ENCODE measurements around the gene GPR25. TPM values are rescaled to one million over a fixed set of nuclear protein-coding genes. Genes with fewer than 3 reads are reported as not detected.
"Not testable (repeated sequence)": the region's sequence is repeated elsewhere in the genome, so short reads cannot be mapped to it uniquely, and the experiment has no call there.

The GPR25 gene
- total RNA-seq, 2 experiments from 2014 or later = 2.7 to 3.3 TPM

GRCh38 chr1:200909757-200910239 is 37.0 kb downstream of the GPR25 start:
- no peak overlapping the region for H3K27ac Mint-ChIP-seq
- no peak overlapping the region for H3K27ac ChIP-seq (ENCODE audit: low read depth in 1 of 2, low read length in 2 of 2)
- H3K9me3 Mint-ChIP-seq = no peaks in the 10 kb centered on the region
- no peaks in the 10 kb centered on the region for H3K36me3 ChIP-seq (ENCODE audit: insufficient read depth, low read length)
- intact Hi-C loops (cut with DNase I, micrococcal nuclease) = no loop called here
- no peak overlapping the region for H3K4me3 Mint-ChIP-seq
- no peak for ATAC-seq (ENCODE audit: poor library complexity)
- peaks cover 19% of the 10 kb centered on the region for H3K4me1 ChIP-seq (ENCODE audit: insufficient read depth, low read length)
- TF ChIP-seq CTCF (IDR thresholded peaks at IDR 0.05) = no peak
- no peaks in the 10 kb centered on the region for H3K36me3 Mint-ChIP-seq (ENCODE audit: low read depth)
- H3K9me3 ChIP-seq (ENCODE audit: control insufficient read depth in 1 of 2, insufficient read depth in 1 of 2, low read length in 2 of 2) = no peaks in the 10 kb centered on the region
- CTCF ChIA-PET = no interaction called here
- POLR2A ChIA-PET = no interaction called here
- H3K27me3 Mint-ChIP-seq = no peaks in the 10 kb centered on the region
- H3K4me1 Mint-ChIP-seq (ENCODE audit: low read depth) = peaks cover 10% of the 10 kb centered on the region
- no peak for DNase-seq
- no peaks in the 10 kb centered on the region for H3K27me3 ChIP-seq (ENCODE audit: control insufficient read depth in 1 of 2, insufficient read depth in 2 of 2, low read length in 2 of 2)
- H3K4me3 ChIP-seq (ENCODE audit: low read length) = no peak overlapping the region

- Mint-ChIP-seq H3K36me3 (ENCODE audit: low read depth) (no peaks in the 10 kb centered on the region), H3K4me3 (no peak overlapping the region)
These were observed 38.6 kb downstream of the GPR25 start for GRCh38 chr1:200911361-200911760.

GRCh38 chr1:200911936-200912335 is 39.2 kb downstream of the GPR25 start:
- DNase-seq; CTCF ChIA-PET; H3K9me3 Mint-ChIP-seq; intact Hi-C loops (cut with DNase I, micrococcal nuclease); H3K27ac ChIP-seq (ENCODE audit: low read depth in 1 of 2, low read length in 2 of 2); H3K27ac Mint-ChIP-seq; POLR2A ChIA-PET; ATAC-seq (ENCODE audit: poor library complexity); H3K27me3 Mint-ChIP-seq; H3K4me1 Mint-ChIP-seq (ENCODE audit: low read depth); H3K36me3 ChIP-seq (ENCODE audit: insufficient read depth, low read length); H3K27me3 ChIP-seq (ENCODE audit: control insufficient read depth in 1 of 2, insufficient read depth in 2 of 2, low read length in 2 of 2); H3K4me3 Mint-ChIP-seq; H3K4me3 ChIP-seq (ENCODE audit: low read length); H3K36me3 Mint-ChIP-seq (ENCODE audit: low read depth); H3K4me1 ChIP-seq (ENCODE audit: insufficient read depth, low read length); H3K9me3 ChIP-seq (ENCODE audit: control insufficient read depth in 1 of 2, insufficient read depth in 1 of 2, low read length in 2 of 2): not testable (repeated sequence)

More at GRCh38 chr1:200911361-200911760, 38.6 kb downstream of the GPR25 start:
- Histone ChIP-seq H3K27me3 (ENCODE audit: control insufficient read depth in 1 of 2, insufficient read depth in 2 of 2, low read length in 2 of 2) (no peaks in the 10 kb centered on the region), H3K36me3 (ENCODE audit: insufficient read depth, low read length) (no peaks in the 10 kb centered on the region), H3K4me1 (ENCODE audit: insufficient read depth, low read length) (peaks cover 4% of the 10 kb centered on the region), H3K27ac (ENCODE audit: low read depth in 1 of 2, low read length in 2 of 2) (no peak overlapping the region), H3K9me3 (ENCODE audit: control insufficient read depth in 1 of 2, insufficient read depth in 1 of 2, low read length in 2 of 2) (no peaks in the 10 kb centered on the region), H3K4me3 (ENCODE audit: low read length) (no peak overlapping the region)
- ATAC-seq (ENCODE audit: poor library complexity) (no peak), DNase-seq (no peak)
- Mint-ChIP-seq H3K4me1 (ENCODE audit: low read depth) (no peaks in the 10 kb centered on the region), H3K9me3 (no peaks in the 10 kb centered on the region), H3K27ac (no peak overlapping the region), H3K27me3 (no peaks in the 10 kb centered on the region)
- no peak for TF ChIP-seq CTCF (IDR thresholded peaks at IDR 0.05)
- intact Hi-C loops (cut with DNase I, micrococcal nuclease) = no loop called here
- ChIA-PET POLR2A (no interaction called here), CTCF (no interaction called here)

- Histone ChIP-seq H3K36me3 (ENCODE audit: insufficient read depth, low read length) (no peaks in the 10 kb centered on the region), H3K4me3 (ENCODE audit: low read length) (no peak overlapping the region), H3K9me3 (ENCODE audit: control insufficient read depth in 1 of 2, insufficient read depth in 1 of 2, low read length in 2 of 2) (no peaks in the 10 kb centered on the region), H3K27me3 (ENCODE audit: control insufficient read depth in 1 of 2, insufficient read depth in 2 of 2, low read length in 2 of 2) (no peaks in the 10 kb centered on the region), H3K4me1 (ENCODE audit: insufficient read depth, low read length) (no peaks in the 10 kb centered on the region), H3K27ac (ENCODE audit: low read depth in 1 of 2, low read length in 2 of 2) (no peak overlapping the region)
- H3K4me3 Mint-ChIP-seq = no peak overlapping the region
- ChIA-PET CTCF (no interaction called here), POLR2A (no interaction called here)
- H3K36me3 Mint-ChIP-seq (ENCODE audit: low read depth) = no peaks in the 10 kb centered on the region
- no peaks in the 10 kb centered on the region for H3K9me3 Mint-ChIP-seq
- no peak overlapping the region for H3K27ac Mint-ChIP-seq
- no peak for TF ChIP-seq CTCF (IDR thresholded peaks at IDR 0.05)
- ATAC-seq (ENCODE audit: poor library complexity) (no peak), DNase-seq (no peak)
- H3K27me3 Mint-ChIP-seq = no peaks in the 10 kb centered on the region
- intact Hi-C loops (cut with DNase I, micrococcal nuclease) = no loop called here
- no peaks in the 10 kb centered on the region for H3K4me1 Mint-ChIP-seq (ENCODE audit: low read depth)
These were observed 40.1 kb downstream of the GPR25 start for GRCh38 chr1:200912737-200913407.
